Naive thymus-derived CD8-positive, alpha-beta T cell (primary cell): ENCODE results near the gene MAP7D2. TPM values are rescaled to one million over a fixed set of nuclear protein-coding genes. Genes with fewer than 3 reads are reported as not detected.
A peak's percentile ranks its signal among the peaks of the same experiment; 100 is the strongest.

Source experiments
- ATAC-seq, 2 donors: fragments of 150-1000 bp; cut with Tn5 transposase in 1 of 2; sonication (Bioruptor Pico), chemical (Tn5 transposase) in 1 of 2; 1 replicate in 1 of 2; 2 replicates in 1 of 2; pipeline ENCODE4 v1.10.0; 2021; ENCODE audit warnings: mild to moderate bottlenecking in 2 of 2, moderate library complexity in 2 of 2
- POLR2A ChIA-PET: fragments of 350-600 bp; sonication (Branson Sonifier 250); formaldehyde crosslinking; loops from one replicate; lab custom pipeline; 2021; ENCODE audit warnings: antibody characterized with exemption; lab: Charles Lee
- DNase-seq, 10 donors: peaks; one replicate each; pipeline versions ENCODE4 v3.0.0 to v3.0.0-alpha.2; 2020 to 2022
- H3K27ac Mint-ChIP-seq, 10 donors: one replicate each; pipeline ENCODE4 v1.8.0; 2020 to 2022; ENCODE audit warnings: mild to moderate bottlenecking in 10 of 10, mixed read lengths in 10 of 10, moderate library complexity in 4 of 10, inconsistent platforms in 1 of 10
- H3K27me3 Mint-ChIP-seq, 5 donors: one replicate each; pipeline ENCODE4 v1.8.0; 2021 to 2022; ENCODE audit warnings: mixed read lengths in 5 of 5
- H3K36me3 Mint-ChIP-seq, 3 donors: one replicate each; pipeline ENCODE4 v1.8.0; 2020 to 2022; ENCODE audit warnings: mixed read lengths in 3 of 3, mild to moderate bottlenecking in 2 of 3, inconsistent platforms in 1 of 3
- H3K4me1 Mint-ChIP-seq, 4 donors: one replicate each; pipeline ENCODE4 v1.8.0; 2021 to 2022; ENCODE audit warnings: mixed read lengths in 4 of 4
- H3K4me3 Mint-ChIP-seq, 10 donors: one replicate each; pipeline ENCODE4 v1.8.0; 2020 to 2022; ENCODE audit warnings: mild to moderate bottlenecking in 10 of 10, mixed read lengths in 10 of 10, moderate library complexity in 6 of 10, inconsistent platforms in 1 of 10
- H3K9me3 Mint-ChIP-seq, 9 donors: one replicate each; pipeline ENCODE4 v1.8.0; 2020 to 2022; ENCODE audit warnings: mixed read lengths in 9 of 9, mild to moderate bottlenecking in 3 of 9, inconsistent platforms in 1 of 9, moderate library complexity in 1 of 9
- polyA plus RNA-seq, 3 donors: library from polyadenylated mRNA; unstranded; fragments of 300-500 nt; fragmentation: Illumina TruSeq; gene quantifications; one replicate each; pipeline ENCODE4 v1.2.3, GENCODE V29; 2021
- total RNA-seq, 8 experiments: library from RNA in 2 of 8; stranded (reverse) in 2 of 8; gene quantifications; one replicate each; pipeline ENCODE4 v1.2.3 and lab custom pipeline; 2021 to 2026

MAP7D2 gene
- total and polyA plus RNA-seq, 5 experiments from 2014 or later, result 0.16 TPM; not detected in 3

DNA sequence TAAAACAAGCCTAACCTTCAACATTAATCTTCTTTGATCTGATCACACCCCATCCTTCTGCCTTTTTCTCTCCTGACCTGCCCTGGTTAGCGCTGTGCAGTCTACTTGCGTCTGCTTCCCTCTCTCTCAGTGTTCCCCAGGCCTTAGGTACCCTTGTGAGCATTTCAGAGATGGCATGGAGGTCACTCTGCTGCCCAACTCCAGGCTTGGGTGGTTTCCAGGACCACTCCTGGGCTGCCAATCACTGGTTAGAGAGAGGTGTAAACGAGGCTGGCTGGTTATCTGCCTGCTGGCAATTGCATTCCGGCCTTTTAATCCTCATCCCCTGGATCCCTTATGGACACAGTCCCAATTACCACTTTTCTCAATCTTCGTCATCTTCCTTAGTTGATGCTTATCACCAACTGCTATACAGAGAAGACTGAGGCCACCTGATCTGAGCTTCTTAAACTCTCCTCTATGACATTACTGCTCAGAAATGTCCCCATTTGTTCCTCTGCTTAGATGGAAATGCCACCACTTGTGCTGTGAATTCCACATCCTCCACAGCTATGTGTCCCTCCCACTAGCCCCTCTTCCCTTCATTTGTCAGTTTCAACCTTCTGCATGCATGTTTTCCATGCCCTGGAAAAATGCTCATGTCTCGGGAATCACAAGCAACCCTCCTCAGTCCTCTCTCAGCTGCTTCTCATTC is 96.9 kb downstream of the MAP7D2 start:
- no peak for DNase-seq
- H3K9me3 Mint-ChIP-seq, result peaks cover 0 to 46% (median 15%) of the 10 kb centered on the region in 9 donors

DNA sequence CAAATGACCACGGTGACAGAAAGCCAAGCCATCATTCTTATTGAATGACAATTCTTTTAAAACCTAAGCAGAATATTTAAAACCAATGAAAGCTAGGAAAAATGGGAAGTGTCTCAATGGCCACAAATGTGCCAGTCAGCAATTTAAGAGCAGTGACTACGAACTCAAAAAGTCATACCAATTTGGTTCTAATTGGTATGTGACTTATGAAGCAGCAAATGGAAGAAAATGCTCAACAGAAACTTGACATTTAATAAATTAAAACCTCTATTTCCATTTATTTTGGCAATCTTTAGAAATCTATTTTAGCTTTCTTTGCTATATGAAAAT is 100.1 kb downstream of the MAP7D2 start:
- H3K27me3 Mint-ChIP-seq, result peaks cover 0 to 19% (median 2%) of the 10 kb centered on the region in 5 donors
- no peak overlapping the region for H3K4me3 Mint-ChIP-seq
- no peak for ATAC-seq

More for the DNA sequence above, 96.9 kb downstream of the MAP7D2 start:
- peak overlapping the region in 1 of 10 donors; percentile 16 for H3K27ac Mint-ChIP-seq
- H3K4me1 Mint-ChIP-seq, result peaks cover 0 to 6% (median 0%) of the 10 kb centered on the region in 4 donors
- peaks cover 3 to 62% (median 10%) of the 10 kb centered on the region in 3 donors for H3K36me3 Mint-ChIP-seq
- POLR2A ChIA-PET, result no interaction called here
- H3K27me3 Mint-ChIP-seq, result peaks cover 0 to 19% (median 3%) of the 10 kb centered on the region in 5 donors
- no peak overlapping the region for H3K4me3 Mint-ChIP-seq
- ATAC-seq, result no peak

DNA sequence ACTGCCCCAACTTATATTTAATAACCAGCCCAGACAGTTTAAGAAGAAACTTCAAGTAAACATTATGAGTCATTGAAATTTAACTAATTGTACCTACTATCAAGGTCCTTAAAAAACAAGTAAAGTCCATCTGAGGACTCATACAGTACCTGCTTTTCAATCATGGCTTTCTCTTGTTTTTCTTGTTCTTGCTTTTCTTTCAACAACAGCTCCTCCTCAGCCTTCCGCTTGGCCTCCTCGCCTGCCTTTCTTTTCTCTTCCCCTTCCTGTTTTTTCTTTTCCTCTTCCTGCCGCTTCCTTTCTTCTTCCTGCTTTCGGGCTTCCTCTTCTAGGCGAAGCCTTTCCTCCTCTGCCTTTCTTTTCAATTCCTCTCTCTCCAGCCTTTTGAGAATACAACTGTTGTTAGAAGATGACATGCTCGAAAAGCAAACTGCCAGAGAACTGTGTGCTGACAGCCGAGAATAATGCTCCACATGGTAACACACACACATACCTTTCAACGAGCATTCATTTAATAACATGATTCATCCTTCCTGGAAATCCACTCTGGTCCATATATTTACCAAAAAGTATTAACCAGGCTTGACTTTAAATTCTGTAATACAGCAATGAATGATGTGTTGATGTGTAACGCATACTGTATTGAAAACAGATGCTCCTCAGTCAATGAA is 100.6 kb downstream of the MAP7D2 start:
- Mint-ChIP-seq H3K36me3 (peaks cover 3 to 47% (median 11%) of the 10 kb centered on the region in 3 donors), H3K4me3 (no peak overlapping the region), H3K9me3 (peaks cover 0 to 49% (median 18%) of the 10 kb centered on the region in 9 donors), H3K27ac (no peak overlapping the region), H3K27me3 (peaks cover 0 to 19% (median 2%) of the 10 kb centered on the region in 5 donors), H3K4me1 (peaks cover 0 to 6% (median 0%) of the 10 kb centered on the region in 4 donors)
- ATAC-seq (no peak), DNase-seq (no peak)
- POLR2A ChIA-PET, result no interaction called here

More for the DNA sequence above, 100.1 kb downstream of the MAP7D2 start:
- peaks cover 0 to 49% (median 18%) of the 10 kb centered on the region in 9 donors for H3K9me3 Mint-ChIP-seq
- peaks cover 3 to 47% (median 11%) of the 10 kb centered on the region in 3 donors for H3K36me3 Mint-ChIP-seq
- peaks cover 0 to 6% (median 0%) of the 10 kb centered on the region in 4 donors for H3K4me1 Mint-ChIP-seq
- no peak overlapping the region for H3K27ac Mint-ChIP-seq
- POLR2A ChIA-PET, result no interaction called here
- no peak for DNase-seq

DNA sequence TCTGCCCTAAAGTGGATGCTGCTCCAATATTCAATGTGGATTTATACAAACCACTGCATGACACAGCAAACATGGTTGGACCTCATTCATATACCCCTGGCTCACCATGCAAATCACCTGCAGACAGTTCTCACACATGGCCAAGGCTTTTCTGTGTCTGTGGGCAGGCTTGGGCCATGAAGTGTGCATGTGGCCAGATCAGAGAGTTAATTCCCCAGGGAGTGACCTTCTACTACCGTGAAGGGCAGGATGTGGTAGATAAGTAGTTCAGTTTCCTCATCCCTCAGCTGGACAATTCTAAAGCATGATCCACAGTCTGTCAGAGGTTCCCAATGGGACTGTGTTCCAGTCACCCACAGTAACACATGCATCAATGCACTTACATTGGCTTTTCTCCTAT is 101.3 kb downstream of the MAP7D2 start:
- Mint-ChIP-seq H3K27me3 (peaks cover 0 to 16% (median under 1%) of the 10 kb centered on the region in 5 donors), H3K4me1 (peaks cover 0 to 6% (median 0%) of the 10 kb centered on the region in 4 donors), H3K9me3 (peaks cover 0 to 47% (median 18%) of the 10 kb centered on the region in 9 donors), H3K4me3 (no peak overlapping the region), H3K27ac (no peak overlapping the region), H3K36me3 (peaks cover 3 to 44% (median 11%) of the 10 kb centered on the region in 3 donors)
- POLR2A ChIA-PET, result no interaction called here
- no peak for ATAC-seq
- no peak for DNase-seq

DNA sequence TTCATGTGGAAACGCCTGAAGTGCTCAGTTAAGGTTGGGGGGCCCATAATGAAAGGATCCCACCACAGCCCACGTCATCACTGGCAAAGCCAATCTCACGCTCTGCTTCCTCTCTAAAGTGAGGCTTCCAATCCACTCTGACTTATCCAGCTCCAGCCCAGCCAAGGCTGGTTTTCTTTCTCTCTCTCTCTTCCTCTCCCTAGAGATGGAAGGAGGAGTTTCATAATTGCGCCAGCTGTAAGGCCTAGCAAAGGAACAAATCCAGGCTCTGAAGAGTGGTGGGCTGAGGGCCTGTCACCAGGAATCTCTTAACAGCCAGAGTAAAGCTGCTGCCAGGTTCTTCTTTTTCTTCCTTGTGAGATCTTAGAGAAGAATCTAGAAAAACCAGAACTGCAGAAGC is 105.1 kb downstream of the MAP7D2 start:
- H3K9me3 Mint-ChIP-seq, result peaks cover 0 to 21% (median 10%) of the 10 kb centered on the region in 9 donors
- H3K27me3 Mint-ChIP-seq, result no peaks in the 10 kb centered on the region
- ATAC-seq, result no peak

DNA sequence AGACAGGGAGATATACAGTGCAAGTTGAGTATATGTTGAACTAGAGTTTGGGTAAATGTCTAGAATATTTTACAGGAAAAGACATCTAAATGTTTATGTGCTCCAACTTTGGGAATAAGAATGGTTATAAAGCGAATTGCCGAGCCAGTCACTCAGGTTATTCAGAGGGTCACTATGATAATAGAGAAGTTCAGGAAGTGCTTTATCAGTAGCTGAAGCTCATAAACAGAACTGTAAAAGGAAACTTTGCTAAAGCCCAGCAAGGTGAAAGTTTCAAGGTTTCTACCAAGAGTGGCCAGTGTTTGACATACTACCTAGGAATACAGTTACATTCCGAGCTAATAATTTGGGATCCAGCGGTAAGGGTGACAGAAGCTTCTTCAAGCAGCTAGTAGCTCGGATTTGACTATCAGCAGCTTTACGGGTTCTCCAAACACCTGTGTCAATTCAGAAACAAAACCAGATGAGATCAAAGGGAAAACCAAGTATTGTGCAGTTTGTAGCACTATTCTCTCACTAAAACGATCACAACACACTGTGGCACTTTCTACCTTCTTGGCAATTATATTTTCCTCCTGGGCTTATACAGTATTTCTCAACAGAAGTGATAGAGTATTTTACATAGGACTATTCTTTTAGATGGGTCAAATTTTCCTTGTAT is 108.6 kb downstream of the MAP7D2 start:
- no peaks in the 10 kb centered on the region for H3K27me3 Mint-ChIP-seq
- POLR2A ChIA-PET, result no interaction called here
- peaks cover 0 to 4% (median 0%) of the 10 kb centered on the region in 9 donors for H3K9me3 Mint-ChIP-seq
- peaks cover 0 to under 1% (median 0%) of the 10 kb centered on the region in 3 donors for H3K36me3 Mint-ChIP-seq
- H3K27ac Mint-ChIP-seq, result peak overlapping the region in 3 of 10 donors; percentile 8 to 21 (median 19)
- DNase-seq (no peak), ATAC-seq (no peak)
- peaks cover 0 to 1% (median 0%) of the 10 kb centered on the region in 4 donors for H3K4me1 Mint-ChIP-seq
- peak overlapping the region in 1 of 10 donors; percentile 23 for H3K4me3 Mint-ChIP-seq

More for the DNA sequence above, 105.1 kb downstream of the MAP7D2 start:
- POLR2A ChIA-PET, result no interaction called here
- Mint-ChIP-seq H3K4me1 (peaks cover 0 to 1% (median under 1%) of the 10 kb centered on the region in 4 donors), H3K27ac (no peak overlapping the region), H3K4me3 (no peak overlapping the region), H3K36me3 (peaks cover 3 to 24% (median 8%) of the 10 kb centered on the region in 3 donors)
- no peak for DNase-seq

DNA sequence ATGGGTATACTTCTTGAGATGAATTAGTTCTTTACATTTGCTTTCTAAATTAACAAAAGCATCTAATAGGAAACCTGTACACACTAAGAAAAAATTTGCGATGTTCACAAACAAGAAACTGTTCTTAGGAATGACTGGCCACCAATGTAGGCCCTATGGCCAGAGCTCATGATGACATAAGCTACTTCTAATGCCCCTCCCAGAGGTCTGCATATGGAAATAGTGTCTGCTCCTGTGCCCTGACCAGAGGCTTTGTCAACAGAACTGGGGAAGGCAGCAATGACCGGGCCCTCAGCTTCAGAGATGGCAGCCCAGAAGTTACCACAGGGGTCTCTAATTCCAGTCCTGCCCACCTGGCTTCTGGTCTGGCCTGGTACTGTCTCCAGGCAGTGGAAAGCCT is 110.8 kb downstream of the MAP7D2 start:
- H3K4me1 Mint-ChIP-seq, result peaks cover 0 to 1% (median 0%) of the 10 kb centered on the region in 4 donors
- DNase-seq, result no peak
- peaks cover 0 to 4% (median 0%) of the 10 kb centered on the region in 9 donors for H3K9me3 Mint-ChIP-seq
- ATAC-seq, result no peak
- H3K27me3 Mint-ChIP-seq, result no peaks in the 10 kb centered on the region
- H3K36me3 Mint-ChIP-seq, result no peaks in the 10 kb centered on the region
- H3K4me3 Mint-ChIP-seq, result no peak overlapping the region
- no peak overlapping the region for H3K27ac Mint-ChIP-seq
- POLR2A ChIA-PET, result interaction anchor here (0.7 kb wide), 1 partner anchor 259 kb away, joined by 3 read pairs; no protein-coding TSS in a partner anchor

DNA sequence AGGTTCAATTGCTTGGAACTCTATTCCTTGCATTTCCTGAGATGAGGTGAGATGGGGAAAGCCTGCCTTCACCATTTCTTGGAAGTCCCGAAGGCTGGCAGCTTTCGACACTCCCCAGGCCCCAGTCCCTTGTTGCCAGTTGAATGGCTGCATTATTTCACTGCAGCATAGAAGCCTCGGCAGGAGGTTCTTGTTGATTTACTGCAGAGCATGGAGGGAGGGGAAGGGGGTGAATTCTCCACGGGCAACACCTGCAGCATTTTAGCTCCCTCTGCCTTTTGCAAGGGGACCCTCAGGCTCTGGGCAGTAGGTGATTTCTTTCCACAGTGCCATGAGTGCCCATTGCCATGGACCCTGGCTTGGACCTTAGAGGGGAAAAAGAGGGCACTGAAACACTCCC is 115.1 kb downstream of the MAP7D2 start:
- no peak overlapping the region for H3K4me3 Mint-ChIP-seq
- no peaks in the 10 kb centered on the region for H3K27me3 Mint-ChIP-seq
- POLR2A ChIA-PET, result no interaction called here
- H3K36me3 Mint-ChIP-seq, result no peaks in the 10 kb centered on the region
- H3K4me1 Mint-ChIP-seq, result no peaks in the 10 kb centered on the region
- DNase-seq (no peak), ATAC-seq (no peak)
- H3K27ac Mint-ChIP-seq, result no peak overlapping the region
- H3K9me3 Mint-ChIP-seq, result peaks cover 0 to 4% (median 0%) of the 10 kb centered on the region in 9 donors

DNA sequence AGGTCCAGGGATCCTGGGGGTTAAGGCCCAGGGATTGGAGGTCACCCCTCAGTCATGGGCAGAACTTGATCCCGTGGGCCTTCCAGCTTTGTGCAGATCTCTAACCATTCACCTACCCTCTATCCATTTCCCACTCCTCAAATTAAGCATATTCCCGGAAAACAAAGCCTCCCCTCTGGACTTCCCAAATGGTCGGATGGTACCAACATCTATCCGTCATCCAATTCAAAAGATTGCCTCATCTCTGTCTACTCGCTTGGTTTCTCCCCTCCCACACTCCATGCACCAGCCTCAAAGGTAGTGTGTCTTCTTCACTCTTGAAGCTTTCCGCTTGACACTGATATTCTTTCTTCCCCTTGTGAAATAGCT is 125.4 kb downstream of the MAP7D2 start:
- peaks cover 0 to 6% (median under 1%) of the 10 kb centered on the region in 3 donors for H3K36me3 Mint-ChIP-seq
- H3K4me1 Mint-ChIP-seq, result peaks cover 10 to 26% (median 18%) of the 10 kb centered on the region in 4 donors
- peaks cover 0 to 7% (median 0%) of the 10 kb centered on the region in 9 donors for H3K9me3 Mint-ChIP-seq
- DNase-seq, result peak in 2 of 10 donors; percentile 2 to 5
- no peaks in the 10 kb centered on the region for H3K27me3 Mint-ChIP-seq
- H3K4me3 Mint-ChIP-seq, result peak overlapping the region; percentile 77 to 96 (median 85)
- peak; percentile 15 to 24 for ATAC-seq
- peak overlapping the region; percentile 73 to 95 (median 90) for H3K27ac Mint-ChIP-seq
- POLR2A ChIA-PET, result interaction anchor here (1.2 kb wide), 1 partner anchor 87 kb away, joined by 3 read pairs; no protein-coding TSS in a partner anchor

DNA sequence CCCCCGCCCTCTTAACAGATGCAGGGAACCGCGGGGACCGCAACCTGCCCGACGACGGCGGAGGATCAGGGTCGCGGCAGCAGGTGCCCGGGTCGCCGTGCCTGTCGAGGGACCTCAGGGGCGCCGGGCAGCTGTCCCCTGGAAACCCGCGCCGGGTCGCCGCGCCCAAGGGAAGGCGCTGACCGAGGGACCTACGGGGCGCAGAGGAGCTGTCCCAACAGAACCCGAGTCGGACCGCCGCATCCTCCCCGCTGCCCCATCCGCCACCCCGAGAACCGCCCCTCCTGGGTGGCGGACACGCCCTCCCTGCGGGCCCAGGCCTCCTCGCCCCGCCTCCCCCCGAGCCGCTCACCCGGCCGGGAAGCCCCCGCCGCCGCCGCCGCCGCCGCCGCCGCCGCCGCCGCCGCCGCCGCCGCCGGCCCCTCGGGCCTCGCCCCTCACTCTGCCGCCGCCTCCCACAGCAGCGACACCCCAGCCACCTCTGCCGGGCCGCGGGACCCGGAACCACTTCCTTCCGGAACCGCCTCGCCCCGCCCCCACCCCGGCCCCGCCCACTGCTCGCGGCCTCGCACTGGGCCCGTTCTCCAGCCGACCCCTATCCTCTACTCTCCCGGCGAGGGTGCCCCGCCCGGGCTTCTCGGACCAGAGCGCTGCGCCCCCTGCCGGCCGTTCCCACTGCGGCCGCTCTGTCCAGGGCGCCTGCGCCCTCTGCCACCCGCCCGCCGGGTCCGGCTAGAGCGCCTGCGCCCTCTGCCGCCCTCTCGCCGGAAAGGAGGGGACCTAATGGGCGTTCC is 126.0 kb downstream of the MAP7D2 start, which contains the start of gene BCLAF3:
Gene BCLAF3 (minus strand): TSS at position 506 of the 794 bp plus-strand sequence. CDS start 20,797 bp downstream, outside the sequence.
- peak; percentile 82 to 84 for ATAC-seq
- Mint-ChIP-seq H3K4me1 (peaks cover 11 to 28% (median 20%) of the 10 kb centered on the region in 4 donors), H3K27me3 (no peaks in the 10 kb centered on the region), H3K27ac (peak within 1 kb of the TSS; percentile 73 to 95 (median 91)), H3K36me3 (peaks cover 0 to 8% (median 2%) of the 10 kb centered on the region in 3 donors), H3K9me3 (peaks cover 0 to 7% (median 0%) of the 10 kb centered on the region in 9 donors), H3K4me3 (peak within 1 kb of the TSS; percentile 82 to 96 (median 90))
- DNase-seq, result peak; percentile 65 to 89 (median 77)
- POLR2A ChIA-PET, result interaction anchor here (1.2 kb wide), 1 partner anchor 86 kb away, joined by 3 read pairs; no protein-coding TSS in a partner anchor

DNA sequence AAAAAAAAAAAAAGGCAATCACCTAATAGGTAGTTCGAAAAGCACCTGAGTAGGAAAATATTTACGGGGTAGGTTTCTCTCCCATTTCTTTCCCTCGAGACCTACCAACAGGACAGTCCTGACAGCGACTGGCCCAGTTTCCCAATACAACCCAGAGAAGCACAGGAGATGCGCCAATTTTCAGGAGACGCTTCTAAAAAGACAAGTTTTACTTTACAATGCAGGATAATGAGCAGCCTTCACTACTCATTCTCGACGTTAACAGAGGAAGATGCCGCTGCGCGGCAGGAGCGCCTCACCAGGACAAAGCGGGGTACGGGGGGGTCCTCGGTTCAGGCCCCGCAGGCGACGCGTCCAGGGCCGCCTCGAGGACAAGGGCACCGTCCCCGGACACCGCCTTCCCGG is 126.6 kb downstream of the MAP7D2 start:
- peaks cover 0 to 7% (median 0%) of the 10 kb centered on the region in 9 donors for H3K9me3 Mint-ChIP-seq
- peaks cover 11 to 28% (median 20%) of the 10 kb centered on the region in 4 donors for H3K4me1 Mint-ChIP-seq
- POLR2A ChIA-PET, result interaction anchor here (0.7 kb wide), 1 partner anchor 247 kb away, joined by 7 read pairs; no protein-coding TSS in a partner anchor
- H3K36me3 Mint-ChIP-seq, result peaks cover 0 to 9% (median 2%) of the 10 kb centered on the region in 3 donors
- no peaks in the 10 kb centered on the region for H3K27me3 Mint-ChIP-seq
- DNase-seq (peak in 4 of 10 donors; percentile 3 to 60 (median 7)), ATAC-seq (peak; percentile 34 to 47)
- peak overlapping the region; percentile 29 to 93 (median 86) for H3K27ac Mint-ChIP-seq
- peak overlapping the region; percentile 82 to 93 (median 89) for H3K4me3 Mint-ChIP-seq
